OCI-LY3 (cell line): Measurements from ENCODE around the gene IDH1.
A peak's percentile ranks its signal among the peaks of the same experiment; 100 is the strongest.

Source experiments
- CTCF ChIP-seq: fragments of 200-600, 300-600 bp; sonication (generic); IDR thresholded peaks from 2 replicates; pipeline ENCODE4 v1.5.1; 2014; ENCODE audit warnings: antibody characterized with exemption, low read length, low read depth
- EZH2phosphoT487 ChIP-seq: fragments of 200-600 bp; shearing (Covaris generic); IDR thresholded peaks from 2 replicates; pipeline ENCODE4 v1.6.1; 2018; ENCODE audit warnings: antibody characterized with exemption, mixed run types, low read depth

- TF ChIP-seq CTCF, result peak; percentile 48
- no peak for TF ChIP-seq EZH2phosphoT487
These were observed at the start of gene IDH1 for GRCh38 chr2:208254871-208255556.
